ENCODE data around the gene LAMC2. TPM values are rescaled to one million over a fixed set of nuclear protein-coding genes. Genes with fewer than 3 reads are reported as not detected.

The LAMC2 gene
- total and polyA plus RNA-seq, 2 of the 8 experiments (the other 6 are each of a cell fraction or from before 2014, with no cell fraction given): 4.6 to 12.9 TPM

GRCh38 chr1:183293876-183294275 is 107.8 kb downstream of the LAMC2 start (continued):
- TF ChIP-seq CHD7 (IDR thresholded peaks at IDR 0.05; ENCODE audit: insufficient replicate concordance, low read length): no peak
- no peak for TF ChIP-seq CHD1 (IDR thresholded peaks at IDR 0.05; ENCODE audit: low read depth, low read length)
- TF ChIP-seq ZNF274 (IDR thresholded peaks at IDR 0.05; ENCODE audit: borderline replicate concordance, extremely low read depth, low read length): no peak
- no peak for TF ChIP-seq RXRA (IDR thresholded peaks at IDR 0.05; ENCODE audit: insufficient read depth, low read depth, low read length)
- TF ChIP-seq SP2 (IDR thresholded peaks at IDR 0.05; ENCODE audit: low read length): no peak
- no peak for TF ChIP-seq JUND (IDR thresholded peaks at IDR 0.05; ENCODE audit: low read length)
- TF ChIP-seq SP4 (IDR thresholded peaks at IDR 0.05; ENCODE audit: low read length): no peak
- no peak for TF ChIP-seq SIN3A (conservative IDR thresholded peaks at IDR 0.05 in 1 of 2, IDR thresholded peaks at IDR 0.05 in 1 of 2; ENCODE audit: low read depth in 1 of 2, low read length in 2 of 2)
- TF ChIP-seq RBBP5 (IDR thresholded peaks at IDR 0.05; ENCODE audit: borderline replicate concordance, low read depth, low read length): no peak
- TF ChIP-seq GABPA (IDR thresholded peaks at IDR 0.05; ENCODE audit: borderline replicate concordance, insufficient read depth, low read length): no peak
- no peak for TF ChIP-seq BACH1 (IDR thresholded peaks at IDR 0.05; ENCODE audit: low read length)
- no peak for TF ChIP-seq ASH2L (IDR thresholded peaks at IDR 0.05; ENCODE audit: low read length)
- TF ChIP-seq CBX5 (IDR thresholded peaks at IDR 0.05; ENCODE audit: low read depth, low read length): no peak
